Neuron (in vitro differentiated cells): ENCODE data around the gene USP1.

ENCODE experiments used
- H2AFZ ChIP-seq: one replicate; pipeline ENCODE4 v1.6.1; 2013; ENCODE audit warnings: low read depth, mild to moderate bottlenecking, inconsistent platforms, low read length, moderate library complexity
- H3K27me3 ChIP-seq: one replicate; pipeline ENCODE4 v1.6.1; 2013; ENCODE audit warnings: low read length; ENCODE audit not compliant: insufficient read depth
- H3K36me3 ChIP-seq: one replicate; pipeline ENCODE4 v1.6.1; 2013; ENCODE audit warnings: low read length; ENCODE audit not compliant: insufficient read depth
- H3K4me1 ChIP-seq: one replicate; pipeline ENCODE4 v1.6.1; 2013; ENCODE audit warnings: low read length; ENCODE audit not compliant: insufficient read depth
- H3K4me3 ChIP-seq: 2 replicates; pipeline ENCODE4 v1.5.1; 2013; ENCODE audit warnings: mild to moderate bottlenecking, low read length, moderate library complexity
- H3K9me3 ChIP-seq: one replicate; pipeline ENCODE4 v1.6.1; 2013; ENCODE audit warnings: low read length

Gene USP1

GRCh38 chr1:62467092-62467491 lies 30.2 kb downstream of the USP1 start:
- H3K36me3 ChIP-seq, result peaks cover 45% of the 10 kb centered on the region
- H2AFZ ChIP-seq, result no peak overlapping the region
- H3K9me3 ChIP-seq, result peaks cover 3% of the 10 kb centered on the region
- no peaks in the 10 kb centered on the region for H3K4me1 ChIP-seq
- H3K4me3 ChIP-seq, result no peak overlapping the region
- H3K27me3 ChIP-seq, result no peaks in the 10 kb centered on the region

DNA sequence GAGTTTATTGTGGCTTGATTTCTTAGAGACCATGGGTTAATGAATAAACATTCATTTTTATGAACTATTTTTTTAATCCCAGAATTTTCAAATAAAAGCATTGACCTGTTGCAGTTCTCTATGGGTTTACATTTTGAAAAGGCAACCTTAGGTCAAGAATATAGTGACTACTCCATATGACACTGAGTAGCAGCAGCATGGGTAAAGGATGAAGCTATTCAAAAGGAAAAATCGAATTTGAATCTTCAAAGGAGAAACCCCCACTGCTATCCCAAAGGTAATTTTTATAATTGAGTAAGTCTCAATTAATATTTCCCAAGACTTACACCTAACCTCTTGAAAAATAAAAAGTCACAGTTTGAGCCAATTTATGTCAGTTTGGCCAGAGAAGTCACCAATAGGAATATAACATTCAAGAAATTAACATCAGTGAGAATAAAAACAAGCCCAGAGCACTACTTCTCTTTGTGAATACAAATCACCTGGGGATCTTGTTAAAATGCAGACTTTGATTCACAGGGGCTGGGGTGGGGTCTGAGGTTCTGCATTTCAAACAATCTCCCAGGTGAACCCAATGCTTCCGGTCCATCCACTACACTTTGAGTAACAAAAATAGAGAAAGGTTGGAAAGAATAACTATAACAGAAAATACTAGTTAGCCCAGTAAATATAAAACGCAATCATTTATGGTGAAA lies 39.8 kb downstream of the USP1 start:
- Histone ChIP-seq H3K4me1 (no peaks in the 10 kb centered on the region), H3K36me3 (peaks cover 56% of the 10 kb centered on the region), H2AFZ (no peak overlapping the region), H3K9me3 (no peaks in the 10 kb centered on the region), H3K4me3 (no peak overlapping the region), H3K27me3 (no peaks in the 10 kb centered on the region)

GRCh38 chr1:62481681-62482080 lies 44.8 kb downstream of the USP1 start:
- H3K4me1 ChIP-seq, result no peaks in the 10 kb centered on the region
- no peak overlapping the region for H2AFZ ChIP-seq
- peaks cover 20% of the 10 kb centered on the region for H3K36me3 ChIP-seq
- H3K9me3 ChIP-seq, result no peaks in the 10 kb centered on the region
- H3K27me3 ChIP-seq, result no peaks in the 10 kb centered on the region
- no peak overlapping the region for H3K4me3 ChIP-seq

GRCh38 chr1:62484824-62485468 lies 48.1 kb downstream of the USP1 start:
- Histone ChIP-seq H2AFZ (no peak overlapping the region), H3K36me3 (peaks cover 22% of the 10 kb centered on the region), H3K9me3 (no peaks in the 10 kb centered on the region), H3K4me1 (no peaks in the 10 kb centered on the region), H3K27me3 (no peaks in the 10 kb centered on the region), H3K4me3 (no peak overlapping the region)

- no peaks in the 10 kb centered on the region for H3K4me1 ChIP-seq
- no peak overlapping the region for H2AFZ ChIP-seq
- no peaks in the 10 kb centered on the region for H3K27me3 ChIP-seq
- H3K4me3 ChIP-seq, result no peak overlapping the region
- no peaks in the 10 kb centered on the region for H3K9me3 ChIP-seq
- H3K36me3 ChIP-seq, result peaks cover 47% of the 10 kb centered on the region
Observed at GRCh38 chr1:62487956-62488355, 51.1 kb downstream of the USP1 start.

DNA sequence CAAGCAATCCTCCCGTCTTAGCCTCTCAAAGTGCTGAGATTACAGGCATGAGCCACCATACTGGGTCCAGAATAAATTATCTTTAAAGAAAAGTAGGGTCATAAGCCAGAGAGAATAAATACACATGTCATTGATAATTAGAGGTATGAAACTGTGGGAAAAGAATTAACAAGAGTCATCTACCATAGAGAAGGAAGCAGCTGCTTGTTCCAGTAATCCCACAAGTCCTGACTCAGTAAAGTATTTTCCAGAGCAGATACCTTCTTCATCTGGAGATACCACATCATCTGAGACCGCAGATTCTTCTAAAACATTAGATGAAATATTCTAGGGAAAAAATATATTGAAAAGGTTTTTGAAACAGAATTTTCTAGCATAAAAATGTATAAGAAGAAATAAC lies 55.7 kb downstream of the USP1 start:
- peaks cover 57% of the 10 kb centered on the region for H3K36me3 ChIP-seq
- H3K4me1 ChIP-seq, result no peaks in the 10 kb centered on the region
- no peaks in the 10 kb centered on the region for H3K9me3 ChIP-seq
- no peak overlapping the region for H2AFZ ChIP-seq
- no peak overlapping the region for H3K4me3 ChIP-seq
- no peaks in the 10 kb centered on the region for H3K27me3 ChIP-seq

GRCh38 chr1:62493656-62494055 lies 56.8 kb downstream of the USP1 start:
- no peaks in the 10 kb centered on the region for H3K27me3 ChIP-seq
- no peaks in the 10 kb centered on the region for H3K9me3 ChIP-seq
- no peak overlapping the region for H3K4me3 ChIP-seq
- H2AFZ ChIP-seq, result no peak overlapping the region
- H3K4me1 ChIP-seq, result no peaks in the 10 kb centered on the region
- peaks cover 55% of the 10 kb centered on the region for H3K36me3 ChIP-seq

DNA sequence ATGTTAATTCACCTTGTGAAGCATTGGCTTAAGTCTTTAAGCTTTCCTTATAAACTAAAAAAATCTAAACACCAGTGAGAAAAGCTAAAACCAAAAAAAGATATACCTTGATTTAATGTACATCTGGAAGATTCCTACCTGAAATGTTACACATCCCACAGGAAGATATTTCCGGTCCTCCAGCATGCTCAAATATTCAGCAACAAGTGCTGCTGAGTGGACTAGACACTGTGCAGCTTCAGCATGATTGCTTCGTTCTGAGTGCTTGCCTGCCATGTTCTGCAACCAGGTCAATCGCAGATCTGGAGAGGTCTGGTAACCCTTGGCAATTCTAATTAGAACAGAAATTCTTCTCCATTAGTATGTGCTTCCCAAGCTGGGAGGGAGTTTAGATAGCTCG lies 57.3 kb downstream of the USP1 start:
- Histone ChIP-seq H3K27me3 (no peaks in the 10 kb centered on the region), H3K9me3 (no peaks in the 10 kb centered on the region), H3K4me3 (no peak overlapping the region), H2AFZ (no peak overlapping the region), H3K36me3 (peaks cover 51% of the 10 kb centered on the region), H3K4me1 (no peaks in the 10 kb centered on the region)

- H3K4me1 ChIP-seq, result no peaks in the 10 kb centered on the region
- H3K27me3 ChIP-seq, result no peaks in the 10 kb centered on the region
- peaks cover 28% of the 10 kb centered on the region for H3K36me3 ChIP-seq
- H3K4me3 ChIP-seq, result no peak overlapping the region
- no peaks in the 10 kb centered on the region for H3K9me3 ChIP-seq
- no peak overlapping the region for H2AFZ ChIP-seq
Observed at GRCh38 chr1:62500210-62500609, 63.4 kb downstream of the USP1 start.
